Prostate gland (tissue), 2 donors: ENCODE data around the gene CYB5A.

Experiments
- POLR2A ChIP-seq: fragments of 450-650 bp; IDR thresholded peaks from one replicate; pipeline ENCODE4 v1.6.1; 2016; ENCODE audit warnings: antibody characterized with exemption, mild to moderate bottlenecking
- POLR2AphosphoS5 ChIP-seq: sonication (generic); formaldehyde crosslinking; IDR thresholded peaks from one replicate; pipeline ENCODE4 v1.6.1; 2017; ENCODE audit warnings: antibody characterized with exemption
- TF ChIP-seq, protein P1 (sequence below), 4 experiments: fragments of 200-600 bp in 2 of 4; fragments of 450-650 bp in 2 of 4; sonication (generic) in 2 of 4; IDR thresholded peaks; 1 replicate in 3 of 4; 2 replicates in 1 of 4; pipeline ENCODE4 v1.5.1; 2016 to 2019; ENCODE audit warnings: antibody characterized with exemption in 4 of 4, mild to moderate bottlenecking in 2 of 4, moderate library complexity in 2 of 4

- TF ChIP-seq, protein P1, sequence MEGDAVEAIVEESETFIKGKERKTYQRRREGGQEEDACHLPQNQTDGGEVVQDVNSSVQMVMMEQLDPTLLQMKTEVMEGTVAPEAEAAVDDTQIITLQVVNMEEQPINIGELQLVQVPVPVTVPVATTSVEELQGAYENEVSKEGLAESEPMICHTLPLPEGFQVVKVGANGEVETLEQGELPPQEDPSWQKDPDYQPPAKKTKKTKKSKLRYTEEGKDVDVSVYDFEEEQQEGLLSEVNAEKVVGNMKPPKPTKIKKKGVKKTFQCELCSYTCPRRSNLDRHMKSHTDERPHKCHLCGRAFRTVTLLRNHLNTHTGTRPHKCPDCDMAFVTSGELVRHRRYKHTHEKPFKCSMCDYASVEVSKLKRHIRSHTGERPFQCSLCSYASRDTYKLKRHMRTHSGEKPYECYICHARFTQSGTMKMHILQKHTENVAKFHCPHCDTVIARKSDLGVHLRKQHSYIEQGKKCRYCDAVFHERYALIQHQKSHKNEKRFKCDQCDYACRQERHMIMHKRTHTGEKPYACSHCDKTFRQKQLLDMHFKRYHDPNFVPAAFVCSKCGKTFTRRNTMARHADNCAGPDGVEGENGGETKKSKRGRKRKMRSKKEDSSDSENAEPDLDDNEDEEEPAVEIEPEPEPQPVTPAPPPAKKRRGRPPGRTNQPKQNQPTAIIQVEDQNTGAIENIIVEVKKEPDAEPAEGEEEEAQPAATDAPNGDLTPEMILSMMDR (IDR thresholded peaks at IDR 0.05) = no peak
- no peak for TF ChIP-seq POLR2A
- no peak for TF ChIP-seq POLR2AphosphoS5
These were observed 10.5 kb downstream of the CYB5A start for GRCh38 chr18:74281011-74281979.
